Stimulated activated CD4-positive, alpha-beta T cell treated with anti-CD3 and anti-CD28 coated beads, Interleukin-1b, Interleukin-23, amount 100 ng/mL, for 24 hours (primary cell): ENCODE results near the gene TEF.

ENCODE experiments used
- DNase-seq, 4 experiments: peaks; one replicate each; pipeline ENCODE4 v3.0.0-alpha.2; 2020; ENCODE audit warnings: low read depth in 4 of 4, low spot score in 1 of 4

The TEF gene

DNA sequence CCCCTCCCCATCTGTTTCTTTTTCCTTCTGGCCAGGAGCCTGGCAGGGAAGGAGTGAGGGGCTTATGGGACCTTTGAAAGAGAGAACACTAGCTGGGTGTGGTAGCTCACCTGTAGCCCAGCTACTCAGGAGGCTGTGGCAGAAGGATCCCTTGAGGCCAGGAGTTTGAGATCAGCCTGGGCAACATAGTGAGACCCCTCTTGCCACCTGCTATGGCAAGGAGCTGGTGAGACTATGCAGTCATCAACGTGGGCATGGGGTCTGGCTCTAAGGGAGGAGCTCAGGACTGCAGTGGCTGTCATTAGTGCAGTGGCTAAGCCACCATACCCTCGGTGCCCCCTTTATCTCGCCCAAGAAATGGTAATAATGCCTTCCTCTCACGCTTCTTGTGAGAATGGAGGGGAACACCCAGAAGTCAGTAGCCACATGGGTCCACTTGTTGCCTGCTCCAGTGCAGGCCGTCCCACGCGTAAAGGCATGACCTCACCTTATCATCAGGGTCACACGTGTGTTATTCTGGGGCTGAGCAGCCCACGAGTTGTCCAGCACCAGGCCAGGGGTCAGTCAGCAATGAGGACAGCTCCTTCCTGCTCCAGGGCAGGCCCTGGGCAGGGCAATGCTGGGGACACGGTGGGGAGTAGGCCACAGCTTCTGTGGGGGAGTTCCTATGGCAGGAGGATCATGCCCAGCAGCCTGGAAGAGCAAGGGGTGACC lies 27.7 kb upstream of the TEF start:
- no peak for DNase-seq

DNA sequence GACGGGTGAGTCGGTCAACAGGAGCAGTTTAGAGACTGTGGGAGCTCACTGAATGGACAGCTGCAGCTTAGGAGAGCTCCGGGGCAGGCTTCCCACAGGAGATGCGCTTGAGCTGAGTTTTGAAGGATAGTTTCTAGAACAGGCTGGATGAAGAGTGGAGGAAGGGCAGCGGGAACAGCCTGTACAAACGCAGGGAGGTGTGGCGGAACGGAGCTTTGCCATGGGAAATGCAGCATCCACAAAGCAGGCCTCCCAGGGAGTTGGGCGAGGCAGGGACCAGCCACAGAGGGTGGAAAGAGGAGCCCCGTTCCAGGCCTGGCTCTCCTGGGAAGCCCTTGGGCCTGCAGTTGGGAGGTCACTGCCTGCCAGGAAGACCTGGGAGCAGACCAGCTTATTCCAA lies 26.8 kb upstream of the TEF start:
- no peak for DNase-seq

DNA sequence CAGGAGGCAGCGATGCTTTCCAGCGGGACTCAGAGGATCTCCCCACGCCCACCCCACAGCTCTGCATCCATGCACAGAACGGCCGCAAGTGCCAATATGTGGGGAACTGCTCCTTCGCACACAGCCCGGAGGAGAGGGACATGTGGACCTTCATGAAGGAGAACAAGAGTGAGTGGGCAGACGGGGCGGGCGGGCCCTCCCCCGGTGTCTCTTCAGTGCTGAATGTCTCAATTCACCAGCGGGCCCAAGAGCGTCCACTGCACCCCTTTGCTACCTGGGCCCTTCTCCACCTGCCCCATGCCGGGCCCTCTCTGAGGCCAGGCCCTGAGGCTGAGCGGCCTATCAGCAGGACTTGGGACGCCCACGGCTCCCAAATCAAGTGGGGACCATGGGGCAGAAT lies 25.8 kb upstream of the TEF start:
- no peak for DNase-seq

DNA sequence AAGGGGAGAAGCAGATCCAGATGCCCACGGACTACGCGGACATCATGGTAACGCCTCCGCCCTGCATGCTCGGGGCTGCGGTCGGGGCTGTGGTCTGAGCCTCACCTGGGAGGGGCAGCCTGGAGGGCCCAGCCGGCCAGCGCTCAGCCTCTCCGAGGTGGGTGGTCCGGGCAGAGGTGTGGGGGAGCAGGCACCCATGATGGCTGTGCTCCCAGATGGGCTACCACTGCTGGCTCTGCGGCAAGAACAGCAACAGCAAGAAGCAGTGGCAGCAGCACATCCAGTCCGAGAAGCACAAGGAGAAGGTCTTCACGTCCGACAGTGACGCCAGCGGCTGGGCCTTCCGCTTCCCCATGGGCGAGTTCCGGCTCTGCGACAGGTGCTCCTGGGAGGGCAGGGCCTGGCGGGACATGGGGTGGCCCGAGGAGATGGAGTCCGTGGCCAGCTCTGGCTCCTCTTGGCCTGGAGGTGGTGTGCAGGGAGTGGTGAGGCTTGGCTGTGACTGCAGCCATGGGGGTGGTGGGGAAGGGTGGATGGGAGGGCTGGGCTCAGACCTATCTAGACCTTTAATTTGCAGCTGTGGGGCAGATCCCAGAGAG lies 25.2 kb upstream of the TEF start:
- DNase-seq = no peak

DNA sequence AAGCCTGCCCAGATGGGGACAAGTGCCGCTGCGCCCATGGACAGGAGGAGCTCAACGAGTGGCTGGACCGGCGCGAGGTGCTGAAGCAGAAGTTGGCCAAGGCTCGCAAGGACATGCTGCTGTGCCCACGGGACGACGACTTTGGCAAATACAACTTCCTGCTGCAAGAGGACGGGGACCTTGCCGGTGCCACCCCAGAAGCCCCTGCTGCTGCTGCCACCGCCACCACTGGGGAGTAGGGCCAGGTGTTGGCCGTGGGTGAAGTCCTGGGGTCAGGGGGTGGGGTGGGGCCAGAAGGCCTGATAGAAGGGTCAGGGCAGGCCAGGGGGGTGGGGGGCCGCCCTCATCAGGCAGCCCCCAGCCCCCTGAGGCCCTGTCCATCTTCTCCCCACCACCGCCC lies 24.6 kb upstream of the TEF start:
- no peak for DNase-seq

DNA sequence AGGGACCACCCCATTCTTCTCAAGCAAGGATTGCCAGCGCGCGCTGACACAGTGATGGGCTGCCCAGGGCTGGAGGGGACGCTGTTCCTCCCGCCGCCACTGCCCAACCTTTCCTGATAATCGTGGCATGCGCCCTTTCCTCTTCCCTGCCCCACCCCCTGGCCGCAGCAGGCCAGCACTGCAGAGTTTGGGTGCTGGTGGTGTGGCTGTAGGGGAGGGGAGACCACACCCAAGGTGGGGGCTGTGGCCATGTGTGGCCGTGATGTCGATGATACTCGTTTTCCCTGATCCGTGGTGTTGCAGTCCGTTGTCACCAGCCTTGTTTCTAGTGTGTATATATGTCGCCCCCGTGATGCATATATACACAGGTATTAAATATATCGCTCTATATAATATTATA lies 22.8 kb upstream of the TEF start:
- DNase-seq = no peak

DNA sequence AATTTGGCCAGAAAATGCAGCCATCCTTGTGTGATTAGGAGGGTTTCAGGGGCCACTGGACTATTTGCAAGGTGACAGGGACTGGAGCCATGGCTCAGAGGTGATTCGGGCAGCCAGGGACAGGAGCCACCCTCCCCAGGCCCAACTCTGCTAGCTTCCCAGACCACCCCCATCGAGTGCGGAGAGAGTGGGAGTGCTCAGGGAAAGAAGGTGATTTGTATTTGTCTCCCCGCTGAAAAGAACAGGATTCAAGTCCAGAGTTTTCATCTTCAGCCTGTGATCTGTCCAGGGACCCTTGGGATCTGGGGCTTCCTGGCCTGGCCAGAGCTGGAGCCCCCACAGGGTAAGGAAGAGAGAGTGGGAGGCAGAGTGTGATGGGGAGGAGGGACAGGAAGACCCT lies 22.4 kb upstream of the TEF start:
- no peak for DNase-seq

DNA sequence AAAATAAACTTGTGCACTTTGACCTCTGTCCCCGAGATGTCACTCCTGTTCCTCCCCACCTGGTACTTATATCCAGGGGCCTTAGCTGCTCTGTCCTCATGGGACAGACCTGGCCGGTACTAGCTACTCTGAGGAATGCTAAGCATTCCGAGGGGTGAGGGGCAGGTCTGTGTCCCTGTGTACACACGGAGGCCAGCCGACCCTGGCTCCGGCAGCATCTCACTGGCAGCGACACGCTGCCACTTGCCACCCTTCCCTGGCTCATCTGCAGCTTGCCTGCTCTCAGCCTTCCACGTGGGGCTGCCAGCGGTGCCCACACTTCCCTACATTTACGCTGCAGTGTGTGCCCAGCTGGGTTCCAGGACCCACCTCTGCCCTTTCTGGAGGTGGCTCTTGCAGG lies 21.6 kb upstream of the TEF start:
- no peak for DNase-seq

DNA sequence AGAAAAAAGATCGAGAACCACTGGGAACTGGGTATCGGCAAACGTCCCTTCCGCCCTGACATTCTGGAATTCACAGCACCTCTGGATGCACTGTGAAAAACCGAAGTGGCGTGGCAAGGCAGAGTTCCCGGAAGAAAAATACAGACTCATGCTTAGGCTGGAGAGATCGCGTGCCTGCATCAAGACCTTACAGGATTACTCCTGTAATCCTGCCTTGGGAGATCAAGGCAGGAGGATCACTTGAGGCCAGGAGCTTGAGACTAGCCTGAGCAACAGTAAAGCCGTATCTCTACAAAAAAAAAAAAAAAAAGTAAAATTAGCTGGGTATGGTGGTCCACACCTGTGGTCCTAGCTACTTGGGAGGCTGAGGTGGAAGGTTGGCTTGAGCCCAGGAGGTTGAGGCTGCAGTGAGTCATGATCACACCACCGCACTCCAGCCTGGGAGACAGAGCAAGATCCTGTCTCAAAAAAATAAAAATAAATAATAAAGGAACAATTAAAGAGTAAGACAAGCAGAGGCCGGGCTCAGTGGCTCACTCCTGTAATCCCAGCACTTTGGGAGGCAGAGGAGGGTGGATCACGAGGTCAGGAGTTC lies 19.9 kb upstream of the TEF start:
- DNase-seq = no peak

DNA sequence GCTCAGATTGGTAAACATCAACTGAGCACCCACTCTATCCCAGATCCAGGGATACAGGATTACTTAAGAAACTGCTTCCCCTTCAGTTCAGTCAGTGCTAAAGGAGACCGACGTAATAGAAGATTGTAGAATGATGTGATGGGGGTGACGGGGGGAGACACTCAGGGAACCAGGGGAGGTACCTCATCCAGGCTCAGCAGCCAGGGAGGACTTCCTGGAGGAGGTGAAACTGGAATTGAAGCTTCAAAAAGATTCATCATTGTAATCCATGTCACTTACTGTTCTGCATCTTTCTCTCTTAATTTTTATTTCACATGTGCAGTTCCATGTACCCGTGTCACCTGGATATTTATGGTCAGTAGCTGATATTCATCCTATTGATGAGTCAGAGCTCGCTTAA lies 19.1 kb upstream of the TEF start:
- DNase-seq = no peak

DNA sequence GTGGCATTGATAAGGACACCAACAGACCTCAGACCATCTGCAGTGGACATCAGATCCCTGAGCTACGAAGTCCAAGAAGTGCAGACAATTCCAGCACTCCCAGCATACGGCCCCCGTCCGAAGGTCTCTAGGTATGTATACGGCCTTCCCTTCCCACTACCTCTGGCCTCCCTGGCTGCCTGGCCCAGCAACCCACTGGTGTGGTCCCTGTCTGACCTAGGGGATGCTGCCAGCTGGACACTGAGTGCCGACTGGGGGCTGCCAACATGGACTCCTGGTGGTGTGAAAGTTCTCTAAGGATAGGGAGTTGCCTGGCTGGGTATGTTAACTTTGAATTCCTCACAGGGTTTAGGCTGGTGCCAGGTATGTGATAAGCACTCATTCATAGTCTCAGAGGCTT lies 17.5 kb upstream of the TEF start:
- DNase-seq = no peak

DNA sequence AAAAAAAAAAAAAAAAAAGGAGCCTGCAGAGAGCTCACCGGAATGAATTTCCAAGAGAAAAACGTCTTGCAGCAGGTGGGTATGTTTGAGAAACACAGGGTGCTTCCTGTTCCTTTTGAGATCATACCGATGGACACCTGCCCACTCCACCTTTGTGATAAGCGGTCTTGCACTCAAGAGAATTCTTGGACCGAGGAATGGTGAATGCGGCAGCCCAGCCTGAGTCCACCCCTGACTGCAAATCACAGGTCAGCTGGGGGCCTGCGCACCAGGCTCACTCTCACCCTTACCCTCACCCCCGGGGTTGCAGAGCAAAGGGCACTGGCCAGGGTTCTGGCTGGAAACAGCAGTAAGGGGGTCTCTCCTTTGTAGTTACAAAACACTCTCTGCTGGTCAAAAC lies 16.8 kb upstream of the TEF start:
- no peak for DNase-seq

DNA sequence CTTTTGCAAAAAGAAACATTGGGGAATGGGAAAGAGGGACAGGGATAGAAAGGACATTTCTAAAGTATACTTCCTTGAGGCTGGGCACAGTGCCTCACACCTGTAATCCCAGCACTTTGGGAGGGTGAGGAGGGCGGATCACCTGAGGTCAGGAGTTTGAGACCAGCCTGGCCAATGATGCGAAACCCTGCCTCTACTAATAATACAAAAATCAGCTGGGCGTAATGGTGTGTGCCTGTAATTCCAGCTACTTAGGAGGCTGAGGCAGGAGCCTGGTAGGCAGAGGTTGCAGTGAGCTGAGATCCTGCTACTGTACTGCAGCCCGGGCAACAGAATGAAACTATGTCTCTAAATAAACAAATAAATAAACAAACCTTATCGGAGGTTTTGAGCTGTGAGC lies 16.3 kb upstream of the TEF start:
- DNase-seq = no peak

DNA sequence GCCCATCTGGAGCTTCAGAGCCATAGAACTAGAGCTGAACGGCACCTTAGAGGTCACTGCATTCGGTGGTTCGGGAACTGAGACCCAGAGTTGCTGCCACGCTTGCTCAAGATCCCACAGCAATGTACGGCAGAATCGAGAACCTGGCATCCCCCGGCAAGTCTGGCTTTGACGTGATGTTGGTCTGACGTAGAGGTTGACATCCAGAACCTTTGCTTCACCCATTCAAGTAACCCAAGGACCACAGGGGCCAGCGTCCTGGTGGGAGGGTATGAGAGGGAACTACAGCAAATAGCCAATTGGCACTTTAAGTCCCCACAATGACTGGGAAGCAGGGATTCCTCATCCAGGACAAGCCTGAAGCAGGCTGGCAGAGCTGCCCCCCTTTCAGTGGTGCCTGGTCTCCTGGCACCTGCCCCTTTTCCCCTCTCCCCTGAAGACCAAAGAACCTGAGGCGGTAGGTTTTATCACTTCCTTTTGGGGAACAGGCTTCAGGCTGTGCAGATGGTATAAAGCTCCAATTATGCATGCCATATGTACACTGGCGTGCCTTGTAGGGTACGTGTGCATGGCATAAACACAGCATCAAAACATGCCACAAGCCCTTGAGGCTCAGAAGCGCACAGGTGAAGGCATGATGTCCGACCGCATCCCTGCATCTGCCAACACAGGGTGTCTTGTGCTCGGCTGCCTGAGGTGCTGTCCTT lies 15.3 kb upstream of the TEF start:
- no peak for DNase-seq

DNA sequence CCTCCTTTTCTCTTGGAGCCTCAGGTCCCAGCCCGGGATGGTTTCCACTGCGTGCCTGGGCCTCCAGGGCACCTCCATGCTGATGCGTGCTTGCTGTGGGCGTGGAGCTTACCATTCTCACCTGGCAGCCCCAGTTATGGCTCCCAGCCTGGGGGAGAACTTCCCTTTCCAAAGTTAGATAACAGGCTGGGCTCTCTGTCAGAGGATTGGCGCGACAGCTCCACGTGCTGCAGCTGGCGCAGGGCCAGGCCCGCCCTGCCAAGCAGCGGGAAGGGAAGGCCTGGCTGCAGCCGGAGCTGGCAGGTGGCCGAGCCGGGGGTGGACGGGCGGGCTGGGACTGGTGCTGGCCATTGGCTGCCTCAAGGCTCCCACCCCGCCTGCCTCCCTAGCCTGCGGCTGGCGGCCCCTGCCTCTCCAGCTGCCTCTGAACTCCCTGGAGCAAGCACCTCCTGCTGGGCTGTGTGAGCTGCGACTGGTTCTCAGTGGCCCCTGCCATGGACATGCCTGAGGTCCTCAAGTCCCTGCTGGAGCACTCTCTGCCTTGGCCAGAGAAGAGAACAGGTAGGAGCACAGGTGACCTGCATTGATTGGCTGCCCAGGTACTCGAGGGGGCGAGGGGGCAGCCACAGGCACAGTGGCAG lies 14.6 kb upstream of the TEF start:
- no peak for DNase-seq

DNA sequence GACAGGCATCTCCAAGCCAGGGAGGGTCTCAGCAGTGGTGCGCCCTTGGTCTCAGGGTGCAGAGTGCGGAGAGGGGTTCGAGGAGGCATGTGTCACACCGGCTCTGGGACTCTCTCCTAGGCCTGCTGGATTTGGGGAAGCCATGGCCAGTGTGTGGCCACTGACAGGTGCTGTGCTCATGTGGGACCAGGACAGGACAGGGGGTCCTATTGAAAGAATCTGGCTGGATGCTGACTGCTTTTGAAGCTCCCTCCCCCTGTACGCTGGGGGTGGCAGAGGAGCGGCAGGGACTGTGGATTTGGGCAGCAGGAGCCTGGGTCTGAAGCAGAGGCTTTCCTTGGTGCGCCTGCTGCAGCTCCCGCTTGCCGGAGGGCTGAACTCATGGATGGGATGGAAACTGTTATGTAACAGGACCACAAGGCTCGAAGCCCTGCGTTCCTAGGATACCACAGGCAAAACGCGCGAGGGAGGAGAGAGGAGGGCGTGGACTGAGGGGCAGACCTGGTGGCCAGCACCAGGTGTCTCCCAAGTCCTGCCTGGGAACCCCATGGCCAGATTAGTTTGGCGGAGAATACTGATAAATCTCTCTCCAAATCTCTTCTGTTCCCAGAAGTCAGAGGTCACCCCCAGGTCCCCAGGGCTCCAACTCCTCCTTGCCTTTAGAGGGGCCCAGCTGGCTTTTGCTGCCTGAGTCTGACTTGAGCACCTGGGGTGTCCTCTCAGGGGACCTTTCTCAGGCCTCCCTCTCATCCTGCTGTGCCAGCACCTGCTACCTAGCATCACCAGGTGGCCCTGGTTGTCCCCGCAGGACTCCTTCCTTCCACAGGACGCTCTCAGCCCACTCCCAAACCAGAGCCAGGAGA lies 13.8 kb upstream of the TEF start:
- DNase-seq = no peak

DNA sequence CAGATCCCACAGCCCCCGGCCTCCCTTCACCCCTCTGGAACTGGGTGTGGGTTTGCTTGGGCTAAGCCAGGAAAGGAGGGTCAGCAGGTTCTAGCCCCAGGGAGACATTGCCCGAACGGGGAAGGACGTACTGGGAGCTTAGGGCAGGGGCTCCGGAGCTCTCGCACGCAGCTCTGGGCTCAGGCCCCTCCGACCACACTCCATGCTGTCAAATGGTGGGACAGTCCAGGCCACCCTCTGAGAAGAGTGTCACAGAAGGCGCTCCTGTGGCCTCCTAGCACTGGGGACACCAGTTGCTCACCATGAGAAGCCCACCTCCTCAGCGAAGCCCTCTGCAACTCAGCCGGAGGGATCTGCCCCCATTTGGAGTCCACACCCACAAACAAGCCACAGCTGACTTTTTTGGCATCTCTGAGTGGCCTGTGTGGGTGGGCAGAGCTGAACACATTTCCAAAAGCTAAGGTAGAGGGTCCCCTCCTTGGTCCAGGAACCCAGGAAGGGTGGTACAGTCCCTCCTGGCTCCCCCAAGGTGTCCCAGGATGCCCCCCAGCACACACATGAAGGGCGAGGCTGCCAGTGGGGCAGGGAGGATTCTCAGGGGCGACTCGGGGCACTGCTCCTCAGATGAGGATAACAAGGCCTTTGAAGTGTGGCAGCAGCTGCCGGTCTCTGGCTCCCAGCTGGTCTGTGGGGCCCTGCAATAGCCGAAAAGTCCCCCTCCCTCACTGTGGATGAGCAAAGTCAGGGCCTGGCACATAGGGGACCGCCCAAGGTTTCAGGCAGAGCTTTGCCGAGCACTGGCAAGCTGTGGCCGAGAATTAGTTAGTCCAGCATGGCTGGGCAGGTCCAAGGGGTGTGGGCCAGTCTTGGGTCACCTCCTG lies 13.0 kb upstream of the TEF start:
- DNase-seq = no peak

DNA sequence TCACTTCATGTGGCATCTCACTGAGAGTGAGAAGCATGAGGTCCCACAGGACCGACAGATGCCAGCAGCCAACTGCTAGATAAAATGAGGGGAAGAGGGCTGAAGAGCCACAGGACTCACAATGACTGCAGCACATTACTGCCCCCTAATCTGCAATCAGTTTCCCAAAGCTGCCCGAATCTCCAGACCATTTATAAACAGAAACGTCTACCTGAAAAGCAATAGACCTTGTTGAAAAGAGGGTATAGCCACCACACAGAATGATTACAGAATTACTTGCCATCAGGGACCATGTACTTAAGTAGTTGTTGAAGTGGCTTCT lies 12.4 kb upstream of the TEF start:
- DNase-seq = no peak

DNA sequence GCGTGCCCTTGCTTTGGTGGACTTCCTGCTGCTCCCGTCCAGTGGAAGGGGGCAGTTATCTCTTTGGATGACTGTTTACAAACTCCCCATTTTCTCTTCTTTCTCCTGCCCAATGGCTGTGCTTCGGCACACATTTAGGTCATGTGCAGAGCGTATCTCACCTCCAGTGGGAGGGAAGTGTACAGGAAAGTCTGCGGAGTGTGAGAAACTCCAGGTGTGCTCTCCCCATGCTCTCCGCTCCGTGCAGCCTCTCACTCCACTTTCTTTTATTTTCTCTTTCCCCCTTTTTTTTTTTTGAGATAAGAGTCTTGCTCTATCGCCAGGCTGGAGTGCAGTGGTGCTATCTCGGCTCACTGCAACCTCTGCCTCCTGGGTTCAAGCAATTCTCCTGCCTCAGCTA lies 11.9 kb upstream of the TEF start:
- DNase-seq = no peak

DNA sequence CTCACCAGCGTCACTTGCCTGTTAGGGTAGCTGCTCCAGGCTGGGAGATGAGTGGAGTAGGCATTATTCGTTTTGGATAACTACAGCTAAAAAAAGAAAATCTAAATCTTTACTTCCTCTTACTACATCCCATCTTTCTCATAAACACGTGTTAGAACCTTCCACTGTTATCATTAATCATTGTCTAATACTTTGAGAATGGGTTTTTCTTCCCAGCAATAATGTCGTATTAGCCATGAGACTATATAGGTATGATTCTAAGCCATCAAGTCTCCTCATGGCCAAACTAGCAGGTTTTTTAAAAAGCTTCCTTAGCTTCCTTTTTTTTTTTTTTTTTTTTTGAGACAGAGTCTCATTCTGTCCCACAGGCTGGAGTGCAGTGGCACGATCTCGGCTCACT lies 3.9 kb upstream of the TEF start:
- no peak for DNase-seq
